ENCODE measurements around the gene RGP1.

DNA sequence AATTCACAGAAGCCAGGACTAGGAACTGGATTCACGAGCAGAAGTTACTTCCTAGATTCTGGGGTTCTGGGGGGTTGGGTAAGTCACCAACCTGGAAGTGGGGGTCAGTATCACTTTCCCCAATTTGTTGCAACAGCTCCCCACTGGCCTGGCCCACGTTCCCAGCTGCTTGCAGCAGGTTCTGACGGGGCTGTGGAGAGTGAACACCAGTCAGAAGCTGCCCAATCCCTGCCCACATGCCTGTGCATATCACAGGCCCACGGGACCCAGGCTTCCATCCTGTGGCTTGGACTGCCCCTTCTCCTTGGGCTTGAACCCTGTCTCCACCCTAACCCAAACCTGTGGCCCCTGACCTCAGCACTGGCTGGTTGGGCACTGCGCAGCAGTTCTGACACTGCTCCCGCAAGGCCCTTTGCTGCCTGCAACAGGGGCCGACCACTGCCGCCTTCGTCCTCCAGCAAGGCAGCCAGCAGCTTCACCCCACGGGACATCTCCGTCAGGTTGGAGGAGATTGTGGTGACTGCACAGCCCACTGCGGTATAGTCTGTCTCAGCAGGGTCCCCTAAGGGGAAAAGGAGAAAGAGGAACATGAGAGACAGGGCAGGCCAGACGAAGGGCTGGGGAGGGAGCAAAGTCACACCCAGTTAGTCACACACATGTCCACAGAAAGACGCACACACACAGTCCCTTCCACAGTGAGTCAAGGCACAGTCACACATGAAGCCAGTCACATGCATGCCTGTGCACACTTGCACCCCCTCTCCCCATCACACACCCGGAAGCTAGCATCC lies 30.2 kb upstream of the RGP1 start:
- TF ChIP-seq, protein P1, sequence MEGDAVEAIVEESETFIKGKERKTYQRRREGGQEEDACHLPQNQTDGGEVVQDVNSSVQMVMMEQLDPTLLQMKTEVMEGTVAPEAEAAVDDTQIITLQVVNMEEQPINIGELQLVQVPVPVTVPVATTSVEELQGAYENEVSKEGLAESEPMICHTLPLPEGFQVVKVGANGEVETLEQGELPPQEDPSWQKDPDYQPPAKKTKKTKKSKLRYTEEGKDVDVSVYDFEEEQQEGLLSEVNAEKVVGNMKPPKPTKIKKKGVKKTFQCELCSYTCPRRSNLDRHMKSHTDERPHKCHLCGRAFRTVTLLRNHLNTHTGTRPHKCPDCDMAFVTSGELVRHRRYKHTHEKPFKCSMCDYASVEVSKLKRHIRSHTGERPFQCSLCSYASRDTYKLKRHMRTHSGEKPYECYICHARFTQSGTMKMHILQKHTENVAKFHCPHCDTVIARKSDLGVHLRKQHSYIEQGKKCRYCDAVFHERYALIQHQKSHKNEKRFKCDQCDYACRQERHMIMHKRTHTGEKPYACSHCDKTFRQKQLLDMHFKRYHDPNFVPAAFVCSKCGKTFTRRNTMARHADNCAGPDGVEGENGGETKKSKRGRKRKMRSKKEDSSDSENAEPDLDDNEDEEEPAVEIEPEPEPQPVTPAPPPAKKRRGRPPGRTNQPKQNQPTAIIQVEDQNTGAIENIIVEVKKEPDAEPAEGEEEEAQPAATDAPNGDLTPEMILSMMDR (IDR thresholded peaks at IDR 0.05) = no peak
- no peak for TF ChIP-seq POLR2A (IDR thresholded peaks at IDR 0.05)
